ENCODE measurements around the gene TTC13.
"Not testable (repeated sequence)": the region's sequence is repeated elsewhere in the genome, so short reads cannot be mapped to it uniquely, and the experiment has no call there.

The TTC13 gene

DNA sequence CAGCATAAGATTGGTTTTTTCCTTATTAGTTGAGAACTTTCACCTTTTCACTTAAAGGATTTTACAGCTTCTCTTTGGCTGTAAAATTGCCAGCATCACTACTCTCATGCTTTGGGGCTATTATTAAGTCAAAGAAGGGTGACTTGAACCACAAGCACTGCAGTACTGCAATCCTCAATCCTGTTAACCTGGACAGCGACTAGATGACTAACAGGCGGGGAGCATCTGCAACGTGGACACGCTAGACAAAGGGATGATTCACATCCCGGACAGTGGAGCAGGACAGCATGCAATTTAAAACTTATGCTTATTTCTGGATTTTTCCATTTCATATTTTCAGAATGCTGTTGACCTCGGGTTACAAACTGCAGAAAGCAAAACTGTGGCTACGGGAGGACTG lies 8.3 kb upstream of the TTC13 start:
- no peak for DNase-seq

DNA sequence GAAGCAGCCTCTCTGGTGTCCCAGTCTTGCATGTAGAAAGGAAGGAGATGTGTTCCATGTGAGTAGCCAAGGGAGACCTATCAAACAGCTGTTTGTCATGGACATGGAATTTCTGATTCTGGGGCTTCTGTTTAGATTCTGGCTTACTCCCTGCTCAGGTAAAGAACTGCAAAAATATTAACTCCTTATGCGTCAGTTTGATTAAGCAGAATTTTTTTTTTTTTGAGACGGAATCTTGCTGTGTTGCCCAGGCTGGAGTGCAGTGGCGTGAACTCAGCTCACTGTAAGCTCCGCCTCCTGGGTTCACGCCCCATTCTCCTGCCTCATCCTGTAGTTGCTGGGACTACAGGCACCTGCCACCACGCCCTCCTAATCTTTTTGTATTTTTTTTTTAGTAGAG lies 7.0 kb upstream of the TTC13 start:
- no peak for DNase-seq

DNA sequence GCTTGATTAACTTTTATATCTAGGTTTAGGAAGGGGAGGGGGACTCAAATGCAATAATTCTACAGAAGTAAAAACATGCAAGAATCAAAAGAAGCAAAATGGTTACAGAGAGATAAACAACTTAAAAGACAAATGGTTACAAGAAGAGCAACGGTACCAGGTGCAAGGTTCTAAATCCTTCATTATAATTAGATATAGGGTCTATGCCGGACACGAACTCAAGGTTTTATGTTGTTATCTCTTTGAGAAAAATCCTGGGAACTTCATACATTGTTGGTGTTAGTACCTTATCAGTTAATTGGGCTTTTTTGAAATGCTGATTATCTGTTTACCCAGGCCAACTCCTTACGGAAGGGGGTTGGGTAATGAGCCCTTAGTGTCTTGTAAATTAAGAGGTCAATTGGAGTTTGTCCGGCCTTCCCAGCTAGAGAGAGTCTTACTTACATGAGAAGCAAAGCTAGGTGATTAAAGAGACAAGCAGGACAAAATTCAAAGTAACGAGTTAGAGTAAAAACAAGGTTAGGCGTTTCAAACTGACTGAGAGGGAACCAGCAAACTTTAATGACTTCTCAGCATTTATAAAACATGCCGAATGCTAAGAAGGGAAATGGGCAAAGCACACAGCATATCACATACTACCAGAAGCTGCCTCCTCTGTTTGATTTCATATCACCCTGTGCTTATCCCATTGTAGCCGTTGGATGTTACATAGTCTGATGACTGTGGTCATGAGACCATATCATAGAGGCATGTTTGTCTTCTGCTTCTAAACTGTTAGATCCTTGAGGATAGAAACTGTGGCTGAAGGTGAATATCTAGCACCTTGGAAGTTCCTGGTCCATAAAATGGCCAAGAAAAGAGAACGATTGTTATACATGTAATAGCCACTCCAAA lies 6.2 kb upstream of the TTC13 start:
- not testable (repeated sequence) for DNase-seq

DNA sequence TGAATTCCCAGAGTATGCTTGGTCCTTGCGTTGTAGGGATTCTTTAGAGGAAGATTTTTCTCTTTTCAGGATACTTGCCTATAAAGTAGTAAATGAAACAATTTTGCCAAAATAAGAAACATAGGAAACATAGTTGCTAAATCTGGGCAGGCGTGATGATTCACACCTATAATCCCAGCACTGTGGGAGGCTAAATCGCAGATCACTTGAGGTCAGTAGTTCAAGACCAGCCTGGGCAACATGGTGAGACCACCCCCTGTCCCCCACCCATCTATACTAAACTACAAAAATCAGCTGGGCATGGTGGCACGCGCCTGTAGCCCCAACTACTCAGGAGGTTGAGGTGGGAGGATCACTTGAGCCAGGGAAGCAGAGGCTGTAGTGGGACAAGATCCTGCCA lies 5.2 kb upstream of the TTC13 start:
- DNase-seq: no peak

DNA sequence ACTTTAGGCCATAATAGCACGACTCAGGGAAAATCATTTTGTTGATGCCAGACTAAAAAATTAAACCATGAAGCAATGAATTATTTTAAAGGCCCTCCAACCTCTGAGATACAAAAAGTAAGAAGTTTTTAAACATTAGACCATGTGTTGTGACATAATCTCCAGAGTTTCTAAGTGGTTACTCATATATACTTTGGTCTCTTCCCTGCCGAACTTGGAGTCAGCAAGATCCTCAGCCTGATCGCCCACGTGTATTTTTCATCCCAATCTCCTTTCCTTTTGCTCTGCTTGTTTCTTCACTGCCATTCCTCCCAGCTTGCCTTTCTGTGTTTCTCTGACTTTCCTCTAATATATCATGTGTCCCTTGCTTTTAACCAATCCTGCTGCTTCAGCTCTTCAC lies 4.0 kb upstream of the TTC13 start:
- DNase-seq: no peak

DNA sequence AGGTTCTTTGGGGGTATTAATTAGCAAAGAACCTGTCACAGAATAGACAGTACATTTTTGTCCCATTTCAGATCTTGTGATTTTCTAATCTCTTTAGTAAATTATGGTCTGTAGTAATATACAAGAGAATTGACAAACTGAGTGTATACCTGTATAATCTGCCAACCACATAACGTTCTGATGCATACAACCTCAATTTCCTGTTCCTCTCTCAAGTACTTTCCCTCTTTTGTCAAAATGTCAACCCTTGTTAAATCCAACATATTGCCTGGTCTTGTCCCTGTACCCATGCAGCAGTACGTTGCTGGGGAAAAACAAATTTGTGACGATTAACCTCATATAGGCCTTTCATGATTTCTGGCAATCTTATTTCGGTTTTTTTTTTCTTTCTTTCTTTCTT lies 1.3 kb upstream of the TTC13 start:
- no peak for DNase-seq

DNA sequence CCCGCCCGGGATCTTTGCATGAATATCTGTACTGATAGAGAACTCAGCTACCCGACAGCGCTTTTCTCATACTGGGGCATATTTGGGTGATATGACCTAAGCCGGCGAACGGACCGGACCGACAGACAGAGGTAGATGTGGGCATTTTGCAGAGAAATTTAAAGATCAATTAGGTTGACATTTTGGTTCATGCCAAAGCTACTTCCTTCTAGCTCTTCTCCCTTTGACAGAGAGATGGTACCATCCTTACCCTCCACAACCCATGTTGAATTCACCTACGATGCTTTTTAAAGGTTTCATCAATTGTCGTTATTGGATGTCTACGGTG lies 692 bp upstream of the TTC13 start:
- no peak for DNase-seq

DNA sequence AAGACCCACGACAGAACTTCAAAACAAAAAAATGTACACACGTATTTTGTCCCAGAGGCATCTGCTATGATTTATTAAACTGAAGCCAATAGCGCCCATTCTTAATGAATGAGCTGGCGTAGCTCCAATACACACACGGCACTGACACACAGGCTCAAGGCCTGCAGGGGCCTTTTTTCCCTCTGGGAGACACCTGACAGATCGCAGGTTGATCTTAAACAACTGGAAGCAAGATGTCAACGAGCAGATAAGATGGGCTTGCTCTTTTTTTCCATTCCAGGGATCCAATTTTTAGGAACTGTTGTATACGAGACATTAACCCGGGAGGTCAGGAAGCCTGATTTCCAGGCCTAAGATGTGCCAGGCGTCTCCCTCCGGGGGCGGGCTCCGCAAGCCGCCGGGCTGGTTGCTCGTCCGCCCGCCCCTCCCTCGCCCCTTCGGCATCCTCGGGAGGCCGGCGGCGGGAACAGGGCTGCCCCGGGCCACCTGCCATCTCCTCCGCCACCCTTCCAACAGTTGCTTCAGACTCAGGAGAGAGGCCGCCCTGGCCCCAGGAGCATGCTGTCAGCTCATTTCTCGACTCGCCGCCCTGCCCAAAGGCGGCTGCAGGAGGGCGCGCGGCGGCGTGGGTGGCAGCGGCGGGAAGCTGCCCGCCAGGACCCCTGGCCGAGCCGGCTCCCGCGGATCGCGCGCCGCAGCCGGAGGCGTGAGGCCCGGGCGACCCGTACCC lies 735 bp downstream of the TTC13 start:
- peak; percentile 19 for DNase-seq

DNA sequence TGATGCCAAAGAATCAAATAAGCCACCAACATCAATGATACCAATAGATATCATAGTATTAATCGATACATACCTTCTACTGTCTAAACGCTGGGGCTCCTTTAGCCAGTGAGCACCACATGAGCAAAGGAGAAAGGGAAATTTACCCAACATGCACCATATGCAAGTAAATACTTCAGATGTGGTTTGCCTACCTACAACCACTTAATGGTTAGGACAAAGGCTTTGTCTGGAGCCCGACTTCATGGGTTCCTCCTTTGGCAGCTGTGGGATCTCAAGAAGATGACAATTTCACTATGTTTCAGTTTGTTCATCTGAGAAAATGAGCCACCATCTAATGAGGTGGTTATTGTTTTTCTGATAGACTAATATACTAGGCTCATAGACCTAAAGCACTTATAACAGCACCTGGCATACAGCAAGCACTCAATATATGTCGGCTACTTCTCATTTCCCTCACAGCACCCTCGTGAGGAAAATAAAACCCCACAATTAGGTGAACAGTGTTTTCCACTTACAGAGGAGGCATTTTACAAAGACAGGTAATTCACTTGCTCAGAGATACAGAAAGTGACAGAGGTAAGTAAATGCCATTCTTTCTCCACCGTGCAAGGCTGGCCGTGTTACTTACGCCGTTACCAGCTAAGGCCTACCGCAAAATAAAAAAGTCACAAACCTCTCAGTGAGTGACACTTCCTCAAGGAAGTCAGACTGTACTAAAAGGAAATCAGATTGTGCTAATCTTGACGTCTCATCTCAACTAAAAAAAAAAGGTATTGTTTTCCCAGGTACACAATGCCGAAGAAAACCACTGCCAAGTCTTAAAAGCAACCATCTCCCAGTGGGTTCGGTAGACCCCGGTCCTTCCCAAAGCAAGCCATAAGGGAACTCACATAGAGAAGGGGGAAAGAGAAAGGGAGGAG lies 1.6 kb downstream of the TTC13 start:
- DNase-seq: no peak

DNA sequence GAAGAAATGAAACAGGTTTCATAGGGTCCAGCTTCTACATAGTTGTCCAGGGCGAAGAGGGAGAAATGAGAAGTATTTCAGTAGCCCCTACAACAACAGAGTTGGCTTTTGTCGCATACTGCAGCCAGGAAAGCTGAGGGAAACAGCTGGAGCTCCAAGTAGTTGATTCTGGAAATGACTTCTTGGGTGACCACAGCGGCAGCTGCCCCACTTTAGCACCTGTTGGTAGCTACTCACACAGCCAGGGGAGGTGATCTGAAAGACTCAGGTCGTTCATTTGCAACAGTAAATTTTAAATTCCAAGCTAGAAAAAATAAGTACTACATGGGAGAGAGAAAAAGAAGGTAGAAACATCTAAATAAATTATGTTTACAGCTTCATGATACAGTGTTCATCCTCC lies 2.3 kb downstream of the TTC13 start:
- no peak for DNase-seq

DNA sequence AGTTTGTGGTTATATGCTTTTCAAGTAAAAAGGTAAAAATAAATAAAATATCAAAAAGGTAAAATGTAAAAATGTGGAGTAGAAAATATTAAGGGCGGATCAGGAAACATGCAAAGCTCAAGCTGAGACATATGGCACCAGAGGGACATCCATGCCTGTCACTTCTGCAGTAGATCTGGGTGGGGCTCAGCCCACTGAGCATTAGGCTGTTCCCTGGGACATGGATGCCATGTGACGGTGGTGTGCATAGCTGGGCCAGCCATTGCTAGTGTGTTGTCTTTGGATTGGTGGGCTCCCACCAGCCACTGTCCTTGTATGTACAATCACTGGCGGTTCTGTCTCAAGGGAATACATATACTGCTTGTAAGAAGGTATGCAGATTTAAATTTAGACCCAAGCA lies 3.0 kb downstream of the TTC13 start:
- no peak for DNase-seq

DNA sequence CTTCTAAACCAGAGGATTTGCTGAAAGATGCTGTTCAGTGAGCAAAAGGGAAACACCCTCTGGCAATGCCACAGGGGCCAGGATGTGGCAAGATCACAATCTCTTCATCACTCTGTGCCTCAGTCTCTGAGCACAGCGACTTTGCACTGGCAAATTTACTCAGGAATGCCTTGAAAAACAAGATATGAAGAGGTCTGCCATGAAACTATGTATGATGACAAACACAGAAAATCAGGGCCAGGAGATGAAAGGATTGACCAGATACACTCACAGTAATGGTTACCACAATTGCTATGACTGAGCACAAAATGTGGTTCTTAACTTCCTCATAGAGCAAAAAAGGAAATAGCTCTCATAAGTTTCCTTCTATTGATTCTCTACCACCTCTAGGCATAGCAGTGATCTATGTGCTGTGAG lies 5.8 kb downstream of the TTC13 start:
- no peak for DNase-seq

DNA sequence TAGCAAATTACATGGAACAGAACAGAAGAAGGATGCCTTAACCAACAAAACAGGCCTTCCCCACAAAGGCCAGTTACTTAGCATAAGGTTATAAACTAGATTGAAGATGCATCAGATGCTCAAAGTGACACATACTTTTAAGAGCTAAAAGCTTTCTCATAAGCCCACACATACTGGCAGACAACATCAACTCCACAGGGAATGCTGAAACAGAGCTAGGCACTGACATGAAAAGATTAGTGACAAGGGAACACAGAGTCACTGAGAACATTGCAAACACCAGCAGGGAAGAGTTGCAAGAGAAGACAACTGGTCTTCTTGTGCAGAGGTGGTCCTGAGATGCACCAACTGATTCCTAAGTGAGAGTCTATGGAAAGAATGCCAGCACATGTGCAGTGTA lies 6.9 kb downstream of the TTC13 start:
- no peak for DNase-seq

DNA sequence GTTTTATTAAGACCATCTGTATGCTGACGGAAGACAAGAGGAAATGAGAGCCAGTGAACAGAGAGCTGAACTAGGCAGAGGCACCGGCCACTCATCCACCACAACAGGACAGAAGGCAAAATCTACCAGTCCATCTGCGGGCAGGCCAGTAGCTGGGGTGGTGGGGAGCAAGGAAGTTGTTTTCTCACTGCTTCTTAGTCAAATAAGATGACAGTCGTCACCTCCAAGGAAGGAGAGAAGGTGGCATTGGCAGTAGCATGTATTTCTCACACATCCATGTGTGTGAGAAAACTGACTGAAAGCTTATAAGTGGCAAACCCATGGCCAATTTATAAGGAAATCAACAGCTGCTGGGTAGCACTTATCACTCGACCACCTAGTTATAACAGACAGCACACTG lies 8.2 kb downstream of the TTC13 start:
- DNase-seq: no peak

DNA sequence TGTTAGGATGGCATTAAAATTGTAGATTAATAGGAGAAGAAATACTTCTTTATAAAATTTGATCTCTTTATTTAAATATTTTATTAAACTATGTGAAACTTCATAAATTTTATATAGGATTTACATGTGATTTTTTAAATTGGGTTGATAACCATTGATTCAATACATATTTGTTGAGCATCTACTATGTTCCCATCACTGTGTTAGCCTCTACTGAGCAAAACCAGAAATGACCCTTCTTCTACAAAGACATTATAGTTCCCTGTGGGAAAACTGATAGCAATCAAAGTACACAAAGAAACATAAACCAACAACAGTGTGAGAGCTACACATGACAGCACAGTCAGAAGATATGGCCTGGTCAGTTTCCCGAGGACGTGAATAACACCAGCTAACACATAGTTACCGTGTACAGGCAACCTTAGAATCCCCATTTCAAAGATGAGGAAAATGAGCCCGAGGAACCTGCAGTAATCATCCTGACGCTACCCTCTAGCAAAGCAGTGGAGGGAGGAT lies 12.2 kb downstream of the TTC13 start:
- no peak for DNase-seq

DNA sequence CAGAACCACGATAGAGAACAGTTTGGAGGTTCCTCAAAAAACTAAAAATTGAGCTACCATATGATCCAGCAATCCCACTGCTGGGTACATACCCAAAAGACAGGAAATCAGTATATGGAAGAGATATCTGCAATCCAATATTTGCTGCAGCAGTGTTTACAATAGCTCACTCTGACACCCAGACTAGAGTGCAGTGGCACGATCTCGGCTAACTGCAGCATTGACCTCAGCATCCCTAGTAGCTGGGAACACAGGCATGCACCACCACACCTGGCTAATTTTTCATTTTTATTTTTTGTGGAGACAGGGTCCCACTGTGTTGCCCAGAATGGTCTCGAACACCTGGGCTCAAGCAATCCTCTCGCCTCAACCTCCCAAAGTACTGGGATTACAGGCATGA lies 13.1 kb downstream of the TTC13 start:
- no peak for DNase-seq

DNA sequence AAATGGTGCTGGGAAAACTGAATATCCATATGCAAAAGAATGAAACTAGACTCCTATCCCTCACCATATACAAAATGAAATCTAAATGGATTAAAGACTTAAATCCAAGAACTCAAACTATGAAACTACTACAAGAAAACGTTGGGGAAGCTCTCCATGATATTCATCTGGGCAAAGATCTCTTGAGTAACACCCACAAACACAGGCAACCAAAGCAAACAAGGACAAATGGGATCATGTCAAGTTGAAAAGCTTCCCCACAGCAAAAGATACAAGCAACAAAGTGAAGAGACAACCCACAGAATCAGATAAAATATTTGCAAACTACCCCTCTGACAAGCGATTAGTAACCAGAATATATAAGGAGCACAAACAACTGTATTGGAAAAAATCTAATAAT lies 13.8 kb downstream of the TTC13 start:
- DNase-seq: no peak

DNA sequence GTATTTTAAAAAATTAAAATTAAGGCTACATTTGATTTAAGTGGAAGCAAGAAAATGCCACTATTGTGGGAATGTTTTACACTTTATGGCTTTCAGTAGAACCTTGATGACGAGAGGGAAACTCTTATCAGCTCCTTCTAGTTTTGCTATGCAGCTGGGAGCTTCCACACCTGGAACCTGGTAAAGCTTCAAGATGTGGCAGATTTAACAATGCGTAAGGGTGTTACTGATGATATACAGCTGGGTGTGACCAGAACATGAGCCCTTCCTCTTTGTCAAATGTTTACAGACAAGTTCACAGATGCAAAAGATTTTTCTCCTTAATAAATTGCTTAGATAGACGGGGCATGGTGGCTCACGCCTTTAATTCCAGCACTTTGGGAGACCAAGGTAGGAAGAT lies 20.3 kb downstream of the TTC13 start:
- no peak for DNase-seq

DNA sequence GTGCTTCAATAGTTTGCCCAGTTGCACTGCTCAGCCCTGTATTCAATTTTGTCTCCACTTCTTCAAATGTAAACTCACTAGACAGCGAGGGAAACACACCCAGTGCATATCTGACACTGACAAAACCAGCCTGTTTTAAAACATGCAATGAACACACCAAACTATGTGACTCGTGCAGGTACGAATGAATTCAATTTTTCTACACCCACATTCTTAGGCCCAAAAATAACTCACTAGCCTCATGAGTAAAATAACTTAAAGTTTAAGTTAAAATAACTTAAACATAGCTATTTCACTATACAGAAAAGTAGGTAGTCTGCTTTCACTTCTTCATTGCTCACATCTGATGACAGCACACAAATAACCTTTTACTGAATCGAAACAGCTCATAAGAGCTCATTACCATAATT lies 21.1 kb downstream of the TTC13 start:
- no peak for DNase-seq

DNA sequence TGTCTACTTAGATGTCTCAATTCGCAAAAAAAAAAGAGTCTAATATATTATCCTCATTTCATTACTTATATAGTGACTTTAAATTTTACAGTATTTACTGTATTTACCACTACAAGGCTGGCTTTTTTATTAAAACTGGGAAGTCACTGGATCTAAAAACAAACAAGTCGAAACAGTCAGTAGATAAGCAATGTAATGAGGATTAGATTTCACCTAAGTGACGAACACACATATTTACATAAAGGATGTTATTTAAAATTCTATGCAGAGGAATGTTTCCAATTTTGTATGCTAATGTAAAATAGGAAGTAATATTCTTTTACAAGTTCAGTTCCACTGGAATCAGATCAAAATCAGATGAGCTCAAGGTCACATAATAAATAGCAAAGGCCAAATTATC lies 28.3 kb downstream of the TTC13 start:
- DNase-seq: no peak

DNA sequence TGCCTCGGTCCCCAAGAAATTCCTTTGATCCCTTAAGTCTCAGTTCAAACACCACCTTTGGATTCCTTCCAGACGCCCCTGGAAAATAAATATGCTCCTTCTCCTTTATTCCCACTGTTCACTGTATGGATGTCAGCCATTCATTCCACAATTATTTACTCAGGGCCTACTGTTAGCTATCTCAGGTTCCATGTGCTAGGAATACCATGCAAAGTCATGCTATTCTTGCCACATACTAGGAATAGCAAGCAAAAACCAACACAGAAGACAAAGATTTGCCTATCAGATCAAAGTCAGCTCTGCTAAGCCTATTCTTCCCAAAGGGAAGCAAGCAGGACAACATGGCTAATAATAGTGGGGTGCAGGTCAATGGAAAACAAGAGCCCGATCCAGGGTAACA lies 29.8 kb downstream of the TTC13 start:
- DNase-seq: no peak

DNA sequence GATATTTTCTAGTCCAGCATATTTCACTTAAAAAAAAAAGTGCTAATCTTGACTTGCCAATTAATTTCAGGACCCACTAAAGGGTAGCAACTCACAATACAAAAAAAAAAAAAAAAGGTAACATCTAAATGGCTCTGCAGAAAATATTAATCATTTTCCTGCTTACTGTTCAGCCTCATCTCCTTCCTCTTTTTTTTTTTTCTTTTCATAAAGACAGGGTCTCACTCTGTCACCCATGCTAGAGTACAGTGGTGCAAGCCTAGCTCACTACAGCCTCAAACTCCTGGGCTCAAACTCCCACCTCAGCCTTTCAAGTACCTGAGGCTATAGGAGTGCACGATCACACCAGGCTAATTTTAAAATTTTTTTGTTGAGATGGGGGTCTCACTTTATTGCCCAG lies 30.4 kb downstream of the TTC13 start:
- DNase-seq: no peak

DNA sequence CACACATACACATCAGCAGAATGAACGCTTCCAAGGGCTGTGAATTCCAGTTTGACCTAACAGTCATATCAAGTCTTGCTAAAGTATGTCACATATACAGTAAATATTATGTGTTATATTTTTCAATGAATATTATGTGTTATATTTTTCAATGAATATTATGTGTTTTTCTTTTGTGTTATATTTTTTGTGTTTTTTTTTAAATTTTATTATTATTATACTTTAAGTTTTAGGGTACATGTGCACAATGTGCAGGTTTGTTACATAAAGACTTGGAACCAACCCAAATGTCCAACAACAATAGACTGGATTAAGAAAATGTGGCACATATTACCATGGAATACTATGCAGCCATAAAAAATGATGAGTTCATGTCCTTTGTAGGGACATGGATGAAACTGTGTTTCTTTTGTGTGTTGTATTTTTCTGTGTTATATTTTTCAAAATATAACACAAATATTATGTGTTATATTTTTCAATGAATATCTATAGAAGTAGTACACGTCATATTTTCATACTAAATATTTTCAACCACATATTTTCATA lies 35.5 kb downstream of the TTC13 start:
- no peak for DNase-seq
